Activated CD8-positive, alpha-beta memory T cell treated with anti-CD3 and anti-CD28 coated beads, Interleukin-2, amount 50 U/mL, for 1 hour (primary cell): Measurements from ENCODE around the gene AFP.

Source experiments
- DNase-seq: peaks from one replicate; pipeline ENCODE4 v3.0.0-alpha.2; 2020; ENCODE audit errors: extremely low read depth

AFP gene

DNA sequence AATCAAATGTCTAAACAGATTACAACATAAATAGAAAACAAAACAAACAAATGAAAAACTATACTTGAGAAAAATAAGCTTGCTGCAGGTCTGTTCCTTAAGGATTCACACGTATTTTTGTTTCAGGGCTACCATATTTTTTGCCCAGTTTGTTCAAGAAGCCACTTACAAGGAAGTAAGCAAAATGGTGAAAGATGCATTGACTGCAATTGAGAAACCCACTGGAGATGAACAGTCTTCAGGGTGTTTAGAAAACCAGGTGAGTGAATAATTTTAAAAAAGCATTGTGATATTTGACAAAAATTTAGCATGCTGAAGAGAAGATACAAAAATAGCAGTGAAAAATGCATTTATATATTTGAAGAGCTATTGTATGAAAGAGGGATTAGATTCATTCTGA, 2.0 kb downstream of the AFP start:
- DNase-seq = no peak

GRCh38 chr4:73438582-73439215, 2.7 kb downstream of the AFP start:
- DNase-seq = no peak

DNA sequence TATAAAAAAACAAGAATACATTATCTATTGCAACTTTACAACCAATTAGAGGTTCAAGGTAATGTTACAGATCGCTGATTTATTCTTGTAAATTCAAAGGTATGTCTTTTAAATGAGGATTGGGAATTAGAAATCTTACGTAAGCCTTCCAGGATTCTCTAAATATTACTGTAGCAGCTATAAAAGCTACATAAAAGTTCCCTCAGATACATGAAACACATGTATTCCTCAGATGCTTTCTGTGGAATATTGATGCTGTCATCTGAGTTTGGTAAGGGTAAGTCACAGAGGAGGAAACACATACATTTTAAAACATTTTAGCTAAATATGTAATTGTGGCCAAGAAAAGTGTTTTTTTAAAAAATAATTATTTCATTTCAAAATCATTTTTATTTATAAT, 3.4 kb downstream of the AFP start:
- DNase-seq = no peak

DNA sequence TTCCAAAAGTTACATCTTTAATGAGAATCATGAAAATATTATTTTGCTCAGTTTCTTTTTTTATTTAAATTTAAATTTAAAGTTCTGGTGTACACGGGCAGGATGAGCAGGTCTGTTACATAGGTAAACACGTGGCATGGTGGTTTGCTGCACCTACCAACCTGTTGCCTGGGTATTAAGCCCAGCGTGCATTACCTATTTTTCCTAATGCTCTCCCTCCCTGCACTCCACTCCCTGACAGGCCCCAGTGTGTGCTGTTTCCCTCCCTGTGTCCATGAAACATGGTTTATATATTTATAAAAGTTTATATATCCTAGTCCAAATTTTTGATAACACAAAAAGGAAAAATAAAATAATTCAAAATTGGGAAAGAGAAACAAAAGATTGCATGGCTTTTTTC, 4.0 kb downstream of the AFP start:
- DNase-seq = no peak

- no peak for DNase-seq
Observed at GRCh38 chr4:73440653-73441052, 4.6 kb downstream of the AFP start.

DNA sequence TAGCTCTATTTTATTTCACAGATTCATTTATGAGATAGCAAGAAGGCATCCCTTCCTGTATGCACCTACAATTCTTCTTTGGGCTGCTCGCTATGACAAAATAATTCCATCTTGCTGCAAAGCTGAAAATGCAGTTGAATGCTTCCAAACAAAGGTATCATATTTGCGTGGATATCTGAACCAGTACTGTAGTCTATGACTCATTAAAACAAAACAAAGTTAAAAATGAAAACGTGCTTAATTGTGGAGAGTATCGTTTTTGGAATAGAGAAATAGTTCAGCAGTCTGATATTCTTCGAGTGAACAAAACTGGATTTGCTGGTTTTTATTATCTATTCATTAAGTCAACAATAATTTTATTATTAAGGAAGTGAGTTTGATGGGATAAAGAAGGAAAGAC, 6.3 kb downstream of the AFP start:
- DNase-seq = no peak

- no peak for DNase-seq
Observed at GRCh38 chr4:73443224-73443623, 7.2 kb downstream of the AFP start.

DNA sequence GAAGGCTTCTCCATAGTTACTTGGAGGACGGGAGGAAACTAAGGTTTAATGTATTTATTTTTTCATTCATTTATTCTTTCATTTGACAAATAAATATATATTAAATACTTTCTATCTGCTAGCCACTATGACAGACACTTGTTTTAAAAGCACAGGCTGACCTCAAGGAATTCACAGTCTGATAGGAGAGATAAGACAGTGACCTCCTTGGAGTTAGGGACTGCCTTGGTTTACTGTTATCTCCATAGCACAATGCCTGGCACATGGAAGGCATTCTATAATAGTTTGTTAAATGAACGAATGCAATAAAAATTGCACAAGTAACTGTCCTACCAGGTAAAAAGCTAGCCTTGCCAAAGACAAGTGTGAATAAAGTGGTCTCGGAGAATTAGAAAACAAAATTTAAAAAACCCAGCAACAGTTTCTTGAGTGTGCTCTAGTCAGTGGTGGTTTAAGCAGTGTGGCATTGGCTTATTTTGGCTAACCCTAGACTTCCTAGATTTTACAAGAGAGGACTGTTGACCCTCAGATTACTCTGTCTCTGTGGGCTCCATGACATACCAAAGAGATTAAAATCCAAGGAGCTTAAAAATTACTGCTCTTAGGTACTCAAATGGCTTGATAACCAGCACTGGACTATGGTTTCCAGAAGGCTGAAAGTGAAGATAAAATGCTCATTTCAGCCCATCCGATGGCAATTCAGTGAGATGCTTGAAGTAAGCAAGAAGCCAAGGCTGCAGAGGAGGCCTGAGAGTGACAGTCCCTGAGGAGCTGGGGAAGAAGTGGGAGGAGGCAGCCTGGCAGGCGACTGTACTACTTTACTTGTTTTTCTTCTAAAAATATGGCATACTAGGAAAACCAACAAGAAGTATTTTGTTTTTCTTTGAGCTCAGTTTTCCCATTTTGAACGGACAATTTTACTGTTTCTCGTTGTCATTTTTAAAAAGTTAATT, 9.6 kb downstream of the AFP start:
- DNase-seq = no peak

DNA sequence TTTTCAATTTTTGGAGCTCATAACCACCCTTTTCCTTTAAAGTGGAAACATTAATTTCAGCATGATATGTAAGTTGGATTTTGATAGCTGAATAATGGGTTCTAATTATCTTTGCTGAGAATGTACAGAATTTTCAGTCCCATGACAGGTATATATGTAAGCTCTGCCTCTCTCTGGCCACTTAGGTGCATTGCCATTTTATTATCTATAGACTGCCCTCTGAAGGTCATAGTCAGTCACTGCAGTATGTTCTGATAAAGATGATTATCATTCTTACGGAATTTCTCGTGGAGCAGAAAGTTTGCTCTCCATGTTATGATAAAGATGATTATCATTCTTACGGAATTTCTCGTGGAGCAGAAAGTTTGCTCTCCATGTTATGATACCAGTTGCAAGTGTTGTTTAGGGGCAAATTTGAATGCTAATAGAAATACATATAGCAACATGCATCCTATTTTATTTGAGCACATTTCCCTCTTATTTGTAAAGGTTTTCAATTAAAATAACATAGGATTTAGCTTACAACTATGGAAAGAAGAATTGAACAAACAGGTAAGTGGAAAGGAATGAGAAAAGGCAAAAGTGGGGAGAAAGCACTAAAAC, 10.4 kb downstream of the AFP start:
- no peak for DNase-seq

DNA sequence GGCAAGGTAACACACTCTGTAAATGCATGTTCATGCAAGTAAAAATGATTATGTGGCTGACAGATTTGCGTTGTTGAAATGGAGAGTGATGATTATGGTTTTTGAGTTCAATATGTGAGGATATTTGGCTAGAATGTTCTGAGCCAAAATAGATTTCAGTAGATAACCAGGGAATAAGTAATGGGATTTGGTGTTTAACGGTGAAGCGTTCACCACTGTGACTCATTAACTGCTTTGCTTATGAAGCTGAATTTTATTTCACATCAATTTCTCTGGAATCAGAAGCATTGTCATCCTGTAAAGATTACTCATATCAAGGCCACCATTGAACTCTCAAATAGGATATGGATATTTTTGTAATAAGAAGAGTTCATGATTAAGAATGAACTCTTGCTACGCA, 11.7 kb downstream of the AFP start:
- DNase-seq = no peak

DNA sequence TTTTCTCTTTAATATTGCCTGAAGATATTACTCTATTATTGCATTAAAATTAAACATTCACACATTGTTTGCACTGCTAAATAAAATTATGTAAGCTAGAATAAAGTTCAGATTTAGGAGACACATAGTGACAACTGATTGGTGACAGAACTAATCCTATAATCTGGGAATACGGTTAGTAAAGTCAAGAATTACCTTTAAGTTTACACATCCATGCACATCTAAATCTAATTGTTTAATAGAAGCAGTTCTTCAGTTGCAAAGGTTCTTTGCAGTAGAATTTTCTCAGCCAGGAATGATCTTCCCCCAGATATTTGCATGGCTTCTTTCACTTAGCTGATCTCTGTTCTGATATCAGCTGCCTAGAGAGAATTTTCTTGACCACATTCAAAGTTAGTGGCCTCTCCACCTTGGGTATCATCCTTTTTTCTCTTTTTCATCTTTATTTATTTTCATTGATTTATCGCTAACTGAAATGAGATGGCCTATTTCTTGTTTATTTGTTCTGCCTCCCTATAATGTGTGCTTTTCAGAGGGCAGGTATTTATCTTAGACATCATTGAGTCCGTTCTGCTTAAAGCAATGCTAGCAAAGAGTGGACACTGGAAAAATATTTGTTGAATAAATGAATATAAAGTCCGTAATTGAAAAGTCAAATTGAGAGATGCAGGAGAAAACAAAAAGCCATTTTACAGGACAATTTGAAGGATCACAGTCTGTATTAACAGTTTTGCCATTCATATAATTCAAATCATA, 12.6 kb downstream of the AFP start:
- no peak for DNase-seq

GRCh38 chr4:73450398-73451004, 14.5 kb downstream of the AFP start:
- no peak for DNase-seq

DNA sequence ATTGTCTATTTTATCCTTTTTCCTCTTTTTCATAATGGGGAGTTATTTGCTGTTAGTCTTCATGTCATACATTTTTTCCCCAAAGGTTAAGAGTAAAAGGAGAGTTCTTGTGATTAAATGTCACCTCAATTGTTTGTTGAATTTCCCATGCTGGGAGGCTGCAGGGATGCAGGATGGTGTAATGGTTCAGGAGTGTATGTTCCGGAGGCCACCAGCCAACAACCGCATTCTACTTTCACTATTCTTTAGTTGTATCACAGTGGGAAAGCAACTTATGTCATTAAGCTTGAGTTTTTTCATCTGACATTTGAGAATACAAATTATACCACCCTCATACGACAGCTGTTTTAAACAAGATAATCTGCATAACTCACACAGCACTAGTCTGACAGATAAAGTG, 15.4 kb downstream of the AFP start:
- DNase-seq = no peak

GRCh38 chr4:73451981-73452747, 16.1 kb downstream of the AFP start:
- no peak for DNase-seq

GRCh38 chr4:73452953-73453700, 17.1 kb downstream of the AFP start:
- DNase-seq = no peak

GRCh38 chr4:73453701-73454005, 17.6 kb downstream of the AFP start:
- DNase-seq = no peak

- no peak for DNase-seq
Observed at GRCh38 chr4:73454920-73455319, 18.9 kb downstream of the AFP start.

- DNase-seq = no peak
Observed at GRCh38 chr4:73456177-73457022, 20.4 kb downstream of the AFP start.
